OCI-LY3 (cell line): ENCODE data around the gene GREM2.

ENCODE experiments used
- EZH2phosphoT487 ChIP-seq: fragments of 200-600 bp; shearing (Covaris generic); IDR thresholded peaks from 2 replicates; pipeline ENCODE4 v1.6.1; 2018; ENCODE audit warnings: antibody characterized with exemption, mixed run types, low read depth
- TF ChIP-seq, protein P1 (sequence below): fragments of 200-600, 300-600 bp; sonication (generic); IDR thresholded peaks from 2 replicates; pipeline ENCODE4 v1.5.1; 2014; ENCODE audit warnings: antibody characterized with exemption, low read length, low read depth

GRCh38 chr1:240644732-240645131, 32.8 kb upstream of the GREM2 start:
- TF ChIP-seq, protein P1, sequence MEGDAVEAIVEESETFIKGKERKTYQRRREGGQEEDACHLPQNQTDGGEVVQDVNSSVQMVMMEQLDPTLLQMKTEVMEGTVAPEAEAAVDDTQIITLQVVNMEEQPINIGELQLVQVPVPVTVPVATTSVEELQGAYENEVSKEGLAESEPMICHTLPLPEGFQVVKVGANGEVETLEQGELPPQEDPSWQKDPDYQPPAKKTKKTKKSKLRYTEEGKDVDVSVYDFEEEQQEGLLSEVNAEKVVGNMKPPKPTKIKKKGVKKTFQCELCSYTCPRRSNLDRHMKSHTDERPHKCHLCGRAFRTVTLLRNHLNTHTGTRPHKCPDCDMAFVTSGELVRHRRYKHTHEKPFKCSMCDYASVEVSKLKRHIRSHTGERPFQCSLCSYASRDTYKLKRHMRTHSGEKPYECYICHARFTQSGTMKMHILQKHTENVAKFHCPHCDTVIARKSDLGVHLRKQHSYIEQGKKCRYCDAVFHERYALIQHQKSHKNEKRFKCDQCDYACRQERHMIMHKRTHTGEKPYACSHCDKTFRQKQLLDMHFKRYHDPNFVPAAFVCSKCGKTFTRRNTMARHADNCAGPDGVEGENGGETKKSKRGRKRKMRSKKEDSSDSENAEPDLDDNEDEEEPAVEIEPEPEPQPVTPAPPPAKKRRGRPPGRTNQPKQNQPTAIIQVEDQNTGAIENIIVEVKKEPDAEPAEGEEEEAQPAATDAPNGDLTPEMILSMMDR, result no peak
- TF ChIP-seq EZH2phosphoT487, result no peak
